ENCODE measurements around the gene RIMBP2. TPM values are rescaled to one million over a fixed set of nuclear protein-coding genes. Genes with fewer than 3 reads are reported as not detected.

The RIMBP2 gene
- total and polyA plus RNA-seq, 2 experiments from 2014 or later: not detected

DNA sequence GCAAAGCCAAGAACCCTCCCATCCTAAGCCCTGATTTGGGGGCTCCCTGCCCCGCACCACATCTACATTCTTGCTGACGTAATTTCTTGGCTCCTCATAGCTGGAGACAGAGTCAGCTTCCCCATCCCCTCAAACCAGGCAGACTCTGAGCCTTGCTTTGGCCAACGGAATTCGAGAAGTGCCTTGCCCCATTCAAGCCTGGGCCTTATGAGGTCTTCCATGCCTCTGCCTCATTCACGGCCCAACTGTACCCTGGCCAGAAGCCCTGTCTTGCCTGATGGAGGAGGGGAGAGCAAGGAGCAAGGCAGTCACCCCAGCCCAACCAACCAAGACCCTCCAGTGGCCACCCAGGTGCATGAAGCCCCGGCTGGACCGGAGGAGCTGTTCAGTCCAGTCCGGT lies 214.3 kb downstream of the RIMBP2 start:
- Histone ChIP-seq H3K79me2 (ENCODE audit: insufficient read depth) (no peaks in the 10 kb centered on the region), H3K4me3 (no peak overlapping the region), H3K27me3 (replicated peaks; ENCODE audit: insufficient read depth) (no peaks in the 10 kb centered on the region), H3K9me2 (ENCODE audit: insufficient read depth) (no peaks in the 10 kb centered on the region), H3K27ac (no peak overlapping the region), H3F3A (ENCODE audit: insufficient read depth) (no peaks in the 10 kb centered on the region), H2AFZ (no peak overlapping the region), H3K4me1 (ENCODE audit: insufficient read depth) (no peaks in the 10 kb centered on the region), H3K9me3 (ENCODE audit: low read depth) (no peaks in the 10 kb centered on the region), H3K36me3 (ENCODE audit: low read depth) (no peaks in the 10 kb centered on the region), H4K20me1 (ENCODE audit: insufficient read depth) (no peaks in the 10 kb centered on the region), H3K9ac (no peak overlapping the region), H3K4me2 (ENCODE audit: unreplicated experiment) (no peak overlapping the region)
- TF ChIP-seq EZH2phosphoT487 (IDR thresholded peaks at IDR 0.05; ENCODE audit: insufficient read depth, low read depth): no peak
- TF ChIP-seq EZH2 (IDR thresholded peaks at IDR 0.05; ENCODE audit: insufficient read depth, poor library complexity, severe bottlenecking): no peak
- DNase-seq: no peak
- 43 to 49% methylated on average over 5 to 8 of the region's 8 CpGs for WGBS, 2 experiments (ENCODE audit: low coverage in 1 of 2, low lambda C conversion rate in 2 of 2, missing lambda C conversion rate in 2 of 2)
- in situ Hi-C loops (cut with MboI): no loop called here

DNA sequence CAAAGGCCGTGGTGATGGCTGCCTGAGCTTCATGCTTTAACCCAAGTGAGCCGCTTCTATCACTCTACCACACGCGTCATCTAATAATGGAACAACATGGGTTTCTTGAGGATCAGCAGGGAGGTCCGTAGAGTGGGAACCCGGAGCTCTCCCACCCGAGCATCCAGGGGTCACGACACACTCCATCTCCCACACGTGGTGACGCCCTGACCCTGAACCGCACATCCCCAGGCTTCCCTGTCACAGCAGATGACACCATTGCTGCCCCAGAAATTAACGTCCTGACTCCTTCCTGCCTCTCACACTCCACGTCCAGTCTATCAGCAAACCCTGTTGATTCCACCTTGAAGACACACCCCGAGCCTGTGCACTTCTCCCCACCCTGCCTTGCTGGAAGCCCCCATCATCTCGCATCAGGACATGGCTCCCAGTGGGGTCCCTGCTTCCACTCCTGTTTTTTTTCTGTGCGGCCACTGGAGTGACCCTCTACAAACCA lies 215.2 kb downstream of the RIMBP2 start:
- Histone ChIP-seq H3K4me2 (ENCODE audit: unreplicated experiment) (no peak overlapping the region), H3K4me1 (ENCODE audit: insufficient read depth) (no peaks in the 10 kb centered on the region), H4K20me1 (ENCODE audit: insufficient read depth) (no peaks in the 10 kb centered on the region), H3F3A (ENCODE audit: insufficient read depth) (no peaks in the 10 kb centered on the region), H3K79me2 (ENCODE audit: insufficient read depth) (no peaks in the 10 kb centered on the region), H3K27ac (no peak overlapping the region), H3K36me3 (ENCODE audit: low read depth) (no peaks in the 10 kb centered on the region), H3K9me2 (ENCODE audit: insufficient read depth) (no peaks in the 10 kb centered on the region), H3K9ac (no peak overlapping the region), H3K27me3 (replicated peaks; ENCODE audit: insufficient read depth) (no peaks in the 10 kb centered on the region), H3K4me3 (no peak overlapping the region), H2AFZ (no peak overlapping the region), H3K9me3 (ENCODE audit: low read depth) (no peaks in the 10 kb centered on the region)
- in situ Hi-C loops (cut with MboI): no loop called here
- 57 to 58% methylated on average over 16 of the region's 16 CpGs for WGBS, 2 experiments (ENCODE audit: low coverage in 1 of 2, low lambda C conversion rate in 2 of 2, missing lambda C conversion rate in 2 of 2)
- TF ChIP-seq EZH2phosphoT487 (IDR thresholded peaks at IDR 0.05; ENCODE audit: insufficient read depth, low read depth): no peak
- TF ChIP-seq EZH2 (IDR thresholded peaks at IDR 0.05; ENCODE audit: insufficient read depth, poor library complexity, severe bottlenecking): no peak
- DNase-seq: no peak

- H3K27ac ChIP-seq: no peak overlapping the region
- no peak overlapping the region for H3K9ac ChIP-seq
- no peaks in the 10 kb centered on the region for H3K4me1 ChIP-seq (ENCODE audit: insufficient read depth)
- DNase-seq: no peak
- TF ChIP-seq EZH2phosphoT487 (IDR thresholded peaks at IDR 0.05; ENCODE audit: insufficient read depth, low read depth): no peak
- no peak for TF ChIP-seq EZH2 (IDR thresholded peaks at IDR 0.05; ENCODE audit: insufficient read depth, poor library complexity, severe bottlenecking)
- H2AFZ ChIP-seq: no peak overlapping the region
- H4K20me1 ChIP-seq (ENCODE audit: insufficient read depth): no peaks in the 10 kb centered on the region
- no peaks in the 10 kb centered on the region for H3K9me3 ChIP-seq (ENCODE audit: low read depth)
- H3K4me3 ChIP-seq: no peak overlapping the region
- no peaks in the 10 kb centered on the region for H3K36me3 ChIP-seq (ENCODE audit: low read depth)
- no peaks in the 10 kb centered on the region for H3K79me2 ChIP-seq (ENCODE audit: insufficient read depth)
- H3K9me2 ChIP-seq (ENCODE audit: insufficient read depth): no peaks in the 10 kb centered on the region
- no peaks in the 10 kb centered on the region for H3K27me3 ChIP-seq (replicated peaks; ENCODE audit: insufficient read depth)
- in situ Hi-C loops (cut with MboI): no loop called here
- no peak overlapping the region for H3K4me2 ChIP-seq (ENCODE audit: unreplicated experiment)
- 9 to 12% methylated on average over 4 of the region's 4 CpGs for WGBS, 2 experiments (ENCODE audit: low coverage in 1 of 2, low lambda C conversion rate in 2 of 2, missing lambda C conversion rate in 2 of 2)
- H3F3A ChIP-seq (ENCODE audit: insufficient read depth): no peaks in the 10 kb centered on the region
Observed at GRCh38 chr12:130499474-130499873, 216.6 kb downstream of the RIMBP2 start.

- H3K27me3 ChIP-seq (replicated peaks; ENCODE audit: insufficient read depth): no peaks in the 10 kb centered on the region
- no peaks in the 10 kb centered on the region for H3K4me1 ChIP-seq (ENCODE audit: insufficient read depth)
- no peak overlapping the region for H3K4me3 ChIP-seq
- H3K79me2 ChIP-seq (ENCODE audit: insufficient read depth): no peaks in the 10 kb centered on the region
- H3K27ac ChIP-seq: no peak overlapping the region
- H3K4me2 ChIP-seq (ENCODE audit: unreplicated experiment): no peak overlapping the region
- DNase-seq: no peak
- no peaks in the 10 kb centered on the region for H3K9me3 ChIP-seq (ENCODE audit: low read depth)
- TF ChIP-seq EZH2phosphoT487 (IDR thresholded peaks at IDR 0.05; ENCODE audit: insufficient read depth, low read depth) (no peak), EZH2 (IDR thresholded peaks at IDR 0.05; ENCODE audit: insufficient read depth, poor library complexity, severe bottlenecking) (no peak)
- no peaks in the 10 kb centered on the region for H3K9me2 ChIP-seq (ENCODE audit: insufficient read depth)
- H3F3A ChIP-seq (ENCODE audit: insufficient read depth): no peaks in the 10 kb centered on the region
- H2AFZ ChIP-seq: no peak overlapping the region
- WGBS, 2 experiments (ENCODE audit: low coverage in 1 of 2, low lambda C conversion rate in 2 of 2, missing lambda C conversion rate in 2 of 2): 25 to 29% methylated on average over 7 of the region's 7 CpGs
- no peak overlapping the region for H3K9ac ChIP-seq
- no peaks in the 10 kb centered on the region for H3K36me3 ChIP-seq (ENCODE audit: low read depth)
- in situ Hi-C loops (cut with MboI): no loop called here
- no peaks in the 10 kb centered on the region for H4K20me1 ChIP-seq (ENCODE audit: insufficient read depth)
Observed at GRCh38 chr12:130498589-130499385, 217.3 kb downstream of the RIMBP2 start.
